Nephron (organoid): ENCODE data around the gene AQP12A.
"Not testable (repeated sequence)": the region's sequence is repeated elsewhere in the genome, so short reads cannot be mapped to it uniquely, and the experiment has no call there.

Experiments
- H3K27ac Mint-ChIP-seq, 3 experiments: 2 replicates each; pipeline ENCODE4 v1.8.0; 2020; ENCODE audit warnings: mixed read lengths in 3 of 3, mild to moderate bottlenecking in 2 of 3, moderate library complexity in 1 of 3
- H3K27me3 Mint-ChIP-seq: 2 replicates; pipeline ENCODE4 v1.8.0; 2021; ENCODE audit warnings: low read depth, mild to moderate bottlenecking, moderate library complexity, mixed read lengths
- H3K36me3 Mint-ChIP-seq: 2 replicates; pipeline ENCODE4 v1.8.0; 2020; ENCODE audit warnings: low read depth, mixed read lengths
- H3K4me1 Mint-ChIP-seq: 2 replicates; pipeline ENCODE4 v1.8.0; 2020; ENCODE audit warnings: mixed read lengths
- H3K4me3 Mint-ChIP-seq, 3 experiments: 2 replicates each; pipeline ENCODE4 v1.8.0; 2020; ENCODE audit warnings: mild to moderate bottlenecking in 3 of 3, mixed read lengths in 3 of 3, moderate library complexity in 2 of 3
- H3K9me3 Mint-ChIP-seq: 2 replicates; pipeline ENCODE4 v1.8.0; 2020; ENCODE audit warnings: mixed read lengths
- TF ChIP-seq, protein P1 (sequence below), 3 experiments: fragments of 200-600 bp; sonication (generic); IDR thresholded peaks; one replicate each; pipeline ENCODE4 v1.5.0; 2021; ENCODE audit warnings: antibody characterized with exemption in 3 of 3; ENCODE audit not compliant: unreplicated experiment in 3 of 3

The AQP12A gene

DNA sequence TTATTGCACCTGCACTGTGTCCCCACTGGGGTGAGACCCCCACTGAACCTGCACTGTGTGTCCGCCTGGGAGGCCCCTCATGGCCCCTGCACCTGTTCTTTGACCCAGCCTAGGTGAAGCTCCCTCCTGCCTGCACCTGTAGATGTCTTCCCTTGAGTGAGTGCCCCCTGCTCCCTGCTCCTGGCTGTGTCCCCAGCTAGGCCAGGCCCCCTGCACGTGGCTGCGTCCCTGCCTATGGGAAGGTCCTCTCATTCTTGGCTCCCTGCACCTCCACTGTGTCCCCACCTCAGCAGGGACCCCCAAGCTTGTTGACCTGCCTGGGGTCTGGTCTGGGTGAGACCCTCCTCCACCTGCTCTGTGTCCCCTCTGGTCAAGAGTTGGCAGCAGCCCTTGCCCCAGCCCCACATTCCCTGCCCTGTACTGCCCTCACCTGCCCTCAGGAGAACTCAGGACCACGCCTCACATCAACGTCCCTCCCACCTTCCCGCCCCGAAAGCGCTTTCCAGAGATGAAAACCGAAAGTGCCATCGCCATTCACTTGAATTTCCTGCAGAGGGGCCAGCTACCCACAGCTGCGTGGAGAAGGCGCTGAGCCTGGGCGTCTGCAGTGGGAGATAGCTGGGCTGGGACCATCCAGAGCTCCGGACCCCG is 8.2 kb upstream of the AQP12A start:
- H3K4me1 Mint-ChIP-seq: peaks cover 11% of the 10 kb centered on the region
- not testable (repeated sequence) for H3K4me3 Mint-ChIP-seq, H3K27me3 Mint-ChIP-seq, H3K27ac Mint-ChIP-seq, H3K36me3 Mint-ChIP-seq, H3K9me3 Mint-ChIP-seq

DNA sequence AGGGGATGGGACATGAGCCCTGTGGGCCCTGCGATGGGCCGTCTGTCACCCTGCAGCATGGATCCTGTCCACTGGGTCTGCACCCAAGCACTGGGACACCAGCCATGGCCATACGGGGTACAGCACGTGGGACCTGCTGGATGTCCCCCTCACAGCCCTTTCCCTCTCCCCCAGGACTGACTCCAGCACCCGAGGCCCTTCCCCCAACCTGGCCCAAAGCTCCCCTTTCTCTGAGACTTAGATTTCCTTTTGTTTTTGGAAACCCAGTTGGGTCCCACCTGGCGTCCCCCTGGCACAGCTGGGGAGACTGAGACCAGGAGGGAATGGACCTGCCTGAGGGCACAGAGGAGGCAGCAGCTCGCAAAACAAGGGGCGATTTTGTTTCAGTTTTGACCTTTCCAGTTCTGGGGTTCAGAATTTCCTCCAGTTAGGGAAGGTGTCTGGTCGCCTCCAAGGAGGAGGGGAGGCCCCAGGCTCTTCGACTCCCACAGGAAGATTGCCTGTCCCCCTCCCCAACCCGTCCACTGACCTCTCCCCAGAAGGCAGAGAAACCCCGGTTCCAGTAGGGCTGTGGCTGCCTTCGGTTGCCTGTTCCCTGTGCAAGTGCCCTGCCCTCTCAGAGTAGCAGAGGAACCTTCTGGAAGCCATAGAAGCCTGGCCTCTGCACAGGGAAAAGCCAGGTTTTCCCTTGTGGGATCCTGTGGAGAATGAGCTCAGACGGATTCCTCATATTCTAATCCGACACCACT is 7.5 kb upstream of the AQP12A start:
- H3K36me3 Mint-ChIP-seq, H3K27ac Mint-ChIP-seq, H3K9me3 Mint-ChIP-seq, H3K4me3 Mint-ChIP-seq, H3K27me3 Mint-ChIP-seq: not testable (repeated sequence)
- H3K4me1 Mint-ChIP-seq: peaks cover 11% of the 10 kb centered on the region

DNA sequence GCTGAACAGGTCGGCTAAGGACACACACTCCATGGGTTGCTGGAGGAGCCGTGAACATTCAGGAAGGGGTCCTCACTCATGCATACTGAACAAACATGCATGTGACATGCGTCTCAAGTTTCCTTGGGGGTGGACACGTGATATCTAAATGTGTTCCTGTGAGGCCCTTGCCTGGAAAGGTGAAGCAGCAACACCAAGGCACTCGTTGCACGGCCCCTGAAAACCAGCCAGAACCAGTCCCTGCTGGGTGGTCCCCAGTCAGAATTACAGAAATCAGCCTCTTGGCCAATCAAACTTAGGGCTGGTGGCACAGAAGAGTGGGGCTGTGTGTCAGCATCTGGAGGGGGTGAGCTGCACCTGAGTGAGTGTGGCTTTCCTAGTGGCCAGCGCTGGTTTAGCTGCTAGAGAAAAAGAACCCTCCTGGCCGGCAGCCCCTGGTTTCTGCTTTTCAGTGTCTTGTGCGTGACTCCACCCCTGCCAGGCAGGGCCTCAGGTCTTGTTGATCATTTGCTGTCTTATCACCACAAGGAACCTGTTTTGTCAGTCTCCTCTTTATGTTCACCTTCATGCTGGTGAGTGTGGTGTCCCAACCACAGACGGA is 5.8 kb upstream of the AQP12A start:
- H3K36me3 Mint-ChIP-seq: no peaks in the 10 kb centered on the region
- TF ChIP-seq, protein P1, sequence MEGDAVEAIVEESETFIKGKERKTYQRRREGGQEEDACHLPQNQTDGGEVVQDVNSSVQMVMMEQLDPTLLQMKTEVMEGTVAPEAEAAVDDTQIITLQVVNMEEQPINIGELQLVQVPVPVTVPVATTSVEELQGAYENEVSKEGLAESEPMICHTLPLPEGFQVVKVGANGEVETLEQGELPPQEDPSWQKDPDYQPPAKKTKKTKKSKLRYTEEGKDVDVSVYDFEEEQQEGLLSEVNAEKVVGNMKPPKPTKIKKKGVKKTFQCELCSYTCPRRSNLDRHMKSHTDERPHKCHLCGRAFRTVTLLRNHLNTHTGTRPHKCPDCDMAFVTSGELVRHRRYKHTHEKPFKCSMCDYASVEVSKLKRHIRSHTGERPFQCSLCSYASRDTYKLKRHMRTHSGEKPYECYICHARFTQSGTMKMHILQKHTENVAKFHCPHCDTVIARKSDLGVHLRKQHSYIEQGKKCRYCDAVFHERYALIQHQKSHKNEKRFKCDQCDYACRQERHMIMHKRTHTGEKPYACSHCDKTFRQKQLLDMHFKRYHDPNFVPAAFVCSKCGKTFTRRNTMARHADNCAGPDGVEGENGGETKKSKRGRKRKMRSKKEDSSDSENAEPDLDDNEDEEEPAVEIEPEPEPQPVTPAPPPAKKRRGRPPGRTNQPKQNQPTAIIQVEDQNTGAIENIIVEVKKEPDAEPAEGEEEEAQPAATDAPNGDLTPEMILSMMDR (IDR thresholded peaks at IDR 0.05; ENCODE audit: unreplicated experiment in 3 of 3): no peak
- H3K27ac Mint-ChIP-seq: peak overlapping the region in 1 of 3 experiments; percentile 86
- no peaks in the 10 kb centered on the region for H3K9me3 Mint-ChIP-seq
- H3K27me3 Mint-ChIP-seq: no peaks in the 10 kb centered on the region
- peaks cover 11% of the 10 kb centered on the region for H3K4me1 Mint-ChIP-seq
- no peak overlapping the region for H3K4me3 Mint-ChIP-seq

DNA sequence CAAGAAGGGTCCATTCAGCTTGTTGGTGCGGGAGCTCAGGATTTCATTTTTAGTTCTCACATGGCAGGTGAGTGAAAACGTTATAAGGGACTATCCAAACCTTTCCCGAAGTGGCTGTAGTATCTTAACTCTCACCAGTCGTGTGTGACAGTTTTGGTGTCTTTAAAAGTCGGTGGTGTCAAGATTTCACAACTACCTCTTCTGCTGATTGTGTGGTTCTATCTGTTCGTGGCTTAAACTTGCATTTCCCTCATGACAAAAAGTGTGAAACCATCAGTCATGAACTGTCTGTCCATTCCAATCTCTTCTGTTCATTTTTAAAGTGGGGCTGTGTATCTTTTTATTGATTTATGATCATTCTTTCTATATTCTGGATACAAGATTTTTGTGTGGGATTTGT is 5.2 kb upstream of the AQP12A start:
- H3K4me3 Mint-ChIP-seq: no peak overlapping the region
- no peaks in the 10 kb centered on the region for H3K9me3 Mint-ChIP-seq
- TF ChIP-seq, protein P1 (IDR thresholded peaks at IDR 0.05; ENCODE audit: unreplicated experiment in 3 of 3): no peak
- H3K36me3 Mint-ChIP-seq: no peaks in the 10 kb centered on the region
- peaks cover 11% of the 10 kb centered on the region for H3K4me1 Mint-ChIP-seq
- no peaks in the 10 kb centered on the region for H3K27me3 Mint-ChIP-seq
- H3K27ac Mint-ChIP-seq: peak overlapping the region in 1 of 3 experiments; percentile 86

DNA sequence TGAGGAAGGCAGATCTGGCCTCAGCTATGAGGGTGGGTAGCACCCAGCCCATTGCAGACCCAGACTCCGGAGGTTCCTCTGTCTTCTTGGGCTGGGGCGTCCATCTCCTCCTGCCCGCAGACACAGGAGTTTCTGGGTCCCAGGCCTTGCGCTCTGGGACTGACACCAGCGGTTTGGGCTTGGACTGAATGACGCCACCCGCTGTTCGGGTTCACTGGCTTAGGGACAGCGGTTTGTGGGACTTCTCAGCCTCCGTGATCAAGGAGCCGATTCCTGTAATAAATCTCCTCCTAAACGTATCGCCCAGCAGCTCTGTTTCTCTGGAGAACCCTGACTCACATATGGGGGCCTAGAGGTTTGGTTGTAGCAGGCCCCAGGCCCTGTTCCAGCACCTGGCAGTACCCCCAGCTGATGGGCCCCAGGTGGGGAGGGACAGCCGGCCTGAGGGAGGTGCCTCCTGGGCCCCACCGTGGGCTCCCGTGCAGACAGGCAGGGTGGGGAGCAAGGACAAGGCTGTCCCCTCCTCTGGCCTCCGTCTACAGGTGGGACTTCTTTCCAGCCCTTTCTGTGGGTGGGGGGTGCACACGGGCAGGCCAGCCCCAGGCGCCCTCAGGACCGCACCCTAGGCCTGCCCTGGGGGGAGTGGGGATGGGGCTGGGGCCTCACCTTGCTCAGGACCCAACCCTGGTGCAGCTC is 4.5 kb upstream of the AQP12A start:
- H3K4me1 Mint-ChIP-seq: peaks cover 11% of the 10 kb centered on the region

DNA sequence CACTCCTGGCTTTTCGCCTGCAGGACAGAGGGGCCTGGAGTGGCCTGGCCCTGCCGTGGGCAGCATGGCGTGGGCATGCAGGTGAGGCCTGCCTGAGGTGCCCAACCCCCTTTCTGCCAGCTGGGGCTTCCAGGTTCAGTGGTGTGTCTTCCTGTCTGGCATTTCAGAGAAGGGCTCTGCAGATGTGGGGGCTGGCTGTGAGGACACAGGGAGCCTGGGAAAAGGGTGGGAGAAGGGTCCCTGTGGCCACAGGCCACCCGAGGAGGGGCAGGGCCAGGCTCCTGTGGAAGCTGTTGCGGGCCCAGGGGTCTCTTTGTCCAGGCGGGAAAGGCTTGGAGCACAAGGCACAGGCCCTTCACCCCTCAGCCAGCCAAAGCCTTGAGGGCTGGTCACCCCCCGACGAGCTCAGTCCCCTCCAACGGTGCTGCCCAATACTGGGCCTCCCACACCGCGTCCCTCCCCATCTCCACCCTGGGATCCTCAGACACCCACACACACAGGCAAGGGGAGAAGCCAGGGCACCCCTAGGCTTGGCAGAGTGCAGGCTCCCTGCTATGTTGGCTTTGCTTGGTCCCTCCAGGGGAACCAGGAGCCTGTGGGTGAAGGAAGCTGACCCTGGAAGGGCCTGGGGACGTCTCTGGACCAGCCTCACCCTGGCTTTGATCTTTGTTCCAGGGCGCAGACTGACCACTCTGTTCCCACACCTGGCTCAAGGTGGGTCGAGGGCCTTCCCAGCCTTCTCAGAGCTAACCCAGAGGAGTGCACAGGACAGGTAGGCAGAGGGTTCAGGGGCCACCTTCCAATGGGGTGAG is 3.7 kb upstream of the AQP12A start:
- Mint-ChIP-seq H3K27ac (no peak overlapping the region), H3K27me3 (no peaks in the 10 kb centered on the region), H3K36me3 (no peaks in the 10 kb centered on the region), H3K4me1 (peaks cover 11% of the 10 kb centered on the region), H3K4me3 (no peak overlapping the region), H3K9me3 (no peaks in the 10 kb centered on the region)
- TF ChIP-seq, protein P1 (IDR thresholded peaks at IDR 0.05; ENCODE audit: unreplicated experiment in 3 of 3): no peak

More for the DNA sequence above, 4.5 kb upstream of the AQP12A start:
- Mint-ChIP-seq H3K27me3 (no peaks in the 10 kb centered on the region), H3K4me3 (no peak overlapping the region), H3K9me3 (no peaks in the 10 kb centered on the region), H3K27ac (peak overlapping the region in 1 of 3 experiments; percentile 86), H3K36me3 (no peaks in the 10 kb centered on the region)
- TF ChIP-seq, protein P1 (IDR thresholded peaks at IDR 0.05; ENCODE audit: unreplicated experiment in 3 of 3): no peak
